GM23338 (cell line): Measurements from ENCODE around the gene WBP1. TPM values are rescaled to one million over a fixed set of nuclear protein-coding genes. Genes with fewer than 3 reads are reported as not detected.

Source experiments
- ATAC-seq: fragments of 200-7000 bp; cut with Tn5 transposase; 3 replicates; pipeline ENCODE4 v1.9.1; 2020
- DNase-seq: peaks from one replicate; pipeline ENCODE4 v3.0.0-alpha.2; 2015; ENCODE audit warnings: low spot score
- H2AFZ ChIP-seq: fragments of 200-600 bp; sonication (generic); 2 replicates; pipeline ENCODE4 v1.8.0; 2016; ENCODE audit warnings: antibody characterized with exemption, mild to moderate bottlenecking, moderate library complexity
- H3F3A ChIP-seq: fragments of 200-600 bp; sonication (generic); replicated peaks from 2 replicates; pipeline ENCODE4 v1.8.0; 2017; ENCODE audit warnings: antibody characterized with exemption, mixed run types, low read depth
- H3K27ac ChIP-seq: fragments of 200-600 bp; sonication (generic); 2 replicates; pipeline ENCODE4 v1.6.1; 2016; ENCODE audit warnings: low read depth
- H3K27me3 ChIP-seq: fragments of 200-600 bp; sonication (generic); 2 replicates; pipeline ENCODE4 v1.8.0; 2016; ENCODE audit warnings: mild to moderate bottlenecking, mixed run types, moderate library complexity; ENCODE audit not compliant: insufficient read depth
- H3K36me3 ChIP-seq: fragments of 200-600 bp; sonication (generic); 2 replicates; pipeline ENCODE4 v1.8.0; 2016; ENCODE audit warnings: mild to moderate bottlenecking; ENCODE audit not compliant: insufficient read depth
- H3K4me1 ChIP-seq: fragments of 200-600 bp; sonication (generic); 2 replicates; pipeline ENCODE4 v1.8.0; 2016; ENCODE audit warnings: mild to moderate bottlenecking, moderate library complexity; ENCODE audit not compliant: insufficient read depth
- H3K4me2 ChIP-seq: fragments of 200-600 bp; sonication (generic); 2 replicates; pipeline ENCODE4 v1.7.1; 2017; ENCODE audit warnings: mixed run types
- H3K4me3 ChIP-seq: fragments of 200-600 bp; sonication (generic); 2 replicates; pipeline ENCODE4 v1.6.1; 2016; ENCODE audit warnings: mixed run types
- H3K79me2 ChIP-seq: fragments of 200-600 bp; sonication (generic); replicated peaks from 2 replicates; pipeline ENCODE4 v1.8.0; 2017; ENCODE audit warnings: mild to moderate bottlenecking; ENCODE audit not compliant: insufficient read depth
- H3K9me2 ChIP-seq: fragments of 200-600 bp; sonication (generic); 2 replicates; pipeline ENCODE4 v1.8.0; 2017; ENCODE audit not compliant: insufficient read depth
- H4K20me1 ChIP-seq: fragments of 200-600 bp; sonication (generic); replicated peaks from 2 replicates; pipeline ENCODE4 v1.8.0; 2017; ENCODE audit warnings: mild to moderate bottlenecking; ENCODE audit not compliant: insufficient read depth
- H3K27ac Mint-ChIP-seq: 2 replicates; pipeline ENCODE4 v1.8.0; 2020; ENCODE audit warnings: inconsistent platforms, mild to moderate bottlenecking, moderate library complexity, mixed read lengths
- H3K27me3 Mint-ChIP-seq: 3 replicates; pipeline ENCODE4 v1.8.0; 2022; ENCODE audit warnings: low read depth, mild to moderate bottlenecking, moderate library complexity, mixed read lengths, inconsistent platforms; ENCODE audit not compliant: insufficient read depth, poor library complexity
- H3K36me3 Mint-ChIP-seq: 3 replicates; pipeline ENCODE4 v1.8.0; 2021; ENCODE audit warnings: low read depth, mild to moderate bottlenecking, inconsistent platforms, moderate library complexity, mixed read lengths
- H3K4me1 Mint-ChIP-seq: 3 replicates; pipeline ENCODE4 v1.8.0; 2020; ENCODE audit warnings: mild to moderate bottlenecking, inconsistent platforms, mixed read lengths
- H3K4me3 Mint-ChIP-seq: 3 replicates; pipeline ENCODE4 v1.8.0; 2021; ENCODE audit warnings: moderate library complexity, mild to moderate bottlenecking, inconsistent platforms, mixed read lengths
- H3K9me3 Mint-ChIP-seq: 3 replicates; pipeline ENCODE4 v1.8.0; 2020; ENCODE audit warnings: moderate library complexity, mild to moderate bottlenecking, inconsistent platforms, mixed read lengths
- CREB1 ChIP-seq: fragments of 250-450 bp; sonication (Bioruptor Pico); IDR thresholded peaks from 2 replicates; pipeline ENCODE4 v1.5.0; 2020; ENCODE audit warnings: low read depth, mild to moderate bottlenecking, moderate library complexity
- CTCF ChIP-seq, 2 experiments: fragments of 200-600 bp in 1 of 2; sonication (generic) in 1 of 2; conservative IDR thresholded peaks; 2 replicates each; pipeline versions ENCODE4 v1.5.1 to v1.6.1; 2016 to 2017; ENCODE audit warnings: antibody characterized with exemption in 2 of 2, low read depth in 2 of 2, mild to moderate bottlenecking in 2 of 2, moderate library complexity in 1 of 2
- EZH2 ChIP-seq: fragments of 200-600 bp; sonication (generic); IDR thresholded peaks from one replicate; pipeline ENCODE4 v1.8.0; 2017; ENCODE audit warnings: antibody characterized with exemption, mild to moderate bottlenecking, low read depth; ENCODE audit not compliant: unreplicated experiment
- EZH2phosphoT487 ChIP-seq: fragments of 200-600 bp; sonication (generic); IDR thresholded peaks from one replicate; pipeline ENCODE4 v1.8.1; 2018; ENCODE audit warnings: antibody characterized with exemption; ENCODE audit not compliant: unreplicated experiment
- NANOG ChIP-seq: IDR thresholded peaks from 2 replicates; pipeline ENCODE4 v1.6.1; 2016; ENCODE audit warnings: antibody characterized with exemption, borderline replicate concordance
- STAT1 ChIP-seq: IDR thresholded peaks from one replicate; pipeline ENCODE4 v1.6.1; 2016; ENCODE audit warnings: antibody characterized with exemption; ENCODE audit not compliant: unreplicated experiment
- ZNF114 ChIP-seq: fragments of 250-450 bp; sonication (Bioruptor Pico); IDR thresholded peaks from 2 replicates; pipeline ENCODE4 v1.5.0; 2020; ENCODE audit warnings: mild to moderate bottlenecking, moderate library complexity
- ZNF331 ChIP-seq: fragments of 250-450 bp; sonication (Bioruptor Pico); IDR thresholded peaks from 2 replicates; pipeline ENCODE4 v1.5.0; 2020; ENCODE audit warnings: low read depth, mild to moderate bottlenecking, moderate library complexity
- polyA plus RNA-seq: library from polyadenylated mRNA; unstranded; fragments of >200 nt; fragmentation: Nextera tagmentation; extraction: Ambion mirVana; gene quantifications from 2 replicates; pipeline ENCODE4 v1.2.1, GENCODE V29; 2016
- total RNA-seq: library from RNA; depleted of rRNA; stranded (reverse); fragments of >200 nt; shearing (Covaris generic); gene quantifications from 2 replicates; pipeline ENCODE4 v1.2.3, GENCODE V29; 2014
- TF ChIP-seq, protein P1 (sequence below): IDR thresholded peaks from one replicate; pipeline ENCODE4 v1.6.1; 2018; ENCODE audit warnings: antibody characterized with exemption; ENCODE audit not compliant: unreplicated experiment
- TF ChIP-seq, protein P2 (sequence below): IDR thresholded peaks from 2 replicates; pipeline ENCODE4 v1.6.1; 2016; ENCODE audit warnings: antibody characterized with exemption

The WBP1 gene
- total and polyA plus RNA-seq, 2 experiments from 2014 or later: 53.0 to 64.4 TPM

- no peak for TF ChIP-seq EZH2phosphoT487
These were observed at the start of gene WBP1 (continued) for GRCh38 chr2:74458132-74458937.

- H3K27me3 Mint-ChIP-seq: peaks cover 30% of the 10 kb centered on the region
- H2AFZ ChIP-seq: no peak overlapping the region
- H3K4me3 Mint-ChIP-seq: no peak overlapping the region
- peaks cover 35% of the 10 kb centered on the region for H3K27me3 ChIP-seq
- no peaks in the 10 kb centered on the region for H3K9me3 Mint-ChIP-seq
- no peaks in the 10 kb centered on the region for H3K36me3 Mint-ChIP-seq
- no peak for DNase-seq
- H3K4me1 Mint-ChIP-seq: peaks cover 13% of the 10 kb centered on the region; the same call in 2 of the 3 replicates
- H3K79me2 ChIP-seq: no peaks in the 10 kb centered on the region
- no peak overlapping the region for H3K27ac Mint-ChIP-seq
- H3K9me2 ChIP-seq: no peaks in the 10 kb centered on the region
- no peak for ATAC-seq
- H3F3A ChIP-seq: 0 out of 2 replicates have a peak, but pooled peaks cover 2% of the 10 kb centered on the region
- H3K4me3 ChIP-seq: no peak overlapping the region
- H3K36me3 ChIP-seq: no peaks in the 10 kb centered on the region
- peaks cover 16% of the 10 kb centered on the region for H3K4me1 ChIP-seq
- no peak overlapping the region for H3K4me2 ChIP-seq
- H3K27ac ChIP-seq: no peak overlapping the region
- H4K20me1 ChIP-seq: no peaks in the 10 kb centered on the region
- no peak for TF ChIP-seq EZH2phosphoT487
- no peak for TF ChIP-seq CREB1
- TF ChIP-seq STAT1: no peak
- TF ChIP-seq ZNF331: no peak
- TF ChIP-seq, protein P1, sequence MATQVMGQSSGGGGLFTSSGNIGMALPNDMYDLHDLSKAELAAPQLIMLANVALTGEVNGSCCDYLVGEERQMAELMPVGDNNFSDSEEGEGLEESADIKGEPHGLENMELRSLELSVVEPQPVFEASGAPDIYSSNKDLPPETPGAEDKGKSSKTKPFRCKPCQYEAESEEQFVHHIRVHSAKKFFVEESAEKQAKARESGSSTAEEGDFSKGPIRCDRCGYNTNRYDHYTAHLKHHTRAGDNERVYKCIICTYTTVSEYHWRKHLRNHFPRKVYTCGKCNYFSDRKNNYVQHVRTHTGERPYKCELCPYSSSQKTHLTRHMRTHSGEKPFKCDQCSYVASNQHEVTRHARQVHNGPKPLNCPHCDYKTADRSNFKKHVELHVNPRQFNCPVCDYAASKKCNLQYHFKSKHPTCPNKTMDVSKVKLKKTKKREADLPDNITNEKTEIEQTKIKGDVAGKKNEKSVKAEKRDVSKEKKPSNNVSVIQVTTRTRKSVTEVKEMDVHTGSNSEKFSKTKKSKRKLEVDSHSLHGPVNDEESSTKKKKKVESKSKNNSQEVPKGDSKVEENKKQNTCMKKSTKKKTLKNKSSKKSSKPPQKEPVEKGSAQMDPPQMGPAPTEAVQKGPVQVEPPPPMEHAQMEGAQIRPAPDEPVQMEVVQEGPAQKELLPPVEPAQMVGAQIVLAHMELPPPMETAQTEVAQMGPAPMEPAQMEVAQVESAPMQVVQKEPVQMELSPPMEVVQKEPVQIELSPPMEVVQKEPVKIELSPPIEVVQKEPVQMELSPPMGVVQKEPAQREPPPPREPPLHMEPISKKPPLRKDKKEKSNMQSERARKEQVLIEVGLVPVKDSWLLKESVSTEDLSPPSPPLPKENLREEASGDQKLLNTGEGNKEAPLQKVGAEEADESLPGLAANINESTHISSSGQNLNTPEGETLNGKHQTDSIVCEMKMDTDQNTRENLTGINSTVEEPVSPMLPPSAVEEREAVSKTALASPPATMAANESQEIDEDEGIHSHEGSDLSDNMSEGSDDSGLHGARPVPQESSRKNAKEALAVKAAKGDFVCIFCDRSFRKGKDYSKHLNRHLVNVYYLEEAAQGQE: no peak
- TF ChIP-seq CTCF (conservative IDR thresholded peaks at IDR 0.05; ENCODE audit: low read depth in 2 of 2): no peak
- TF ChIP-seq EZH2: no peak
- TF ChIP-seq, protein P2, sequence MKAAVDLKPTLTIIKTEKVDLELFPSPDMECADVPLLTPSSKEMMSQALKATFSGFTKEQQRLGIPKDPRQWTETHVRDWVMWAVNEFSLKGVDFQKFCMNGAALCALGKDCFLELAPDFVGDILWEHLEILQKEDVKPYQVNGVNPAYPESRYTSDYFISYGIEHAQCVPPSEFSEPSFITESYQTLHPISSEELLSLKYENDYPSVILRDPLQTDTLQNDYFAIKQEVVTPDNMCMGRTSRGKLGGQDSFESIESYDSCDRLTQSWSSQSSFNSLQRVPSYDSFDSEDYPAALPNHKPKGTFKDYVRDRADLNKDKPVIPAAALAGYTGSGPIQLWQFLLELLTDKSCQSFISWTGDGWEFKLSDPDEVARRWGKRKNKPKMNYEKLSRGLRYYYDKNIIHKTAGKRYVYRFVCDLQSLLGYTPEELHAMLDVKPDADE: no peak
- TF ChIP-seq ZNF114 (CRISPR knock-in tag): no peak
- TF ChIP-seq NANOG: no peak
These were observed 45.1 kb upstream of the WBP1 start for GRCh38 chr2:74413001-74413698.
